ENCODE data around the gene CARMIL1. TPM values are rescaled to one million over a fixed set of nuclear protein-coding genes. Genes with fewer than 3 reads are reported as not detected.

The CARMIL1 gene
- polyA plus RNA-seq, 1 of the 3 experiments (the other 2 are of a cell fraction), result 1.7 TPM

- TF ChIP-seq REST (IDR thresholded peaks at IDR 0.05; ENCODE audit: low read depth, low read length), result no peak
Measured at GRCh38 chr6:25237579-25237978, 41.6 kb upstream of the CARMIL1 start (continued).

GRCh38 chr6:25239059-25239458 is 40.1 kb upstream of the CARMIL1 start:
- H3K9ac ChIP-seq, result no peak overlapping the region
- POLR2A ChIA-PET, result no interaction called here
- H3K4me2 ChIP-seq, result no peak overlapping the region

More at GRCh38 chr6:25239059-25239458, 40.1 kb upstream of the CARMIL1 start:
- no peak for DNase-seq
- Histone ChIP-seq H3K27me3 (ENCODE audit: insufficient read depth) (no peaks in the 10 kb centered on the region), H3K4me1 (ENCODE audit: control insufficient read depth in 1 of 2, insufficient read depth in 2 of 2, low read depth in 1 of 2, low read length in 1 of 2) (peaks cover 0 to 3% of the 10 kb centered on the region in 2 experiments; a peak in 1 of 4 replicates), H3K27ac (ENCODE audit: low read depth in 2 of 2, low read length in 1 of 2) (peak overlapping the region in 1 of 2 experiments; percentile 22; a peak in 1 of 4 replicates), H3F3A (replicated peaks; ENCODE audit: insufficient read depth) (peaks cover 5% of the 10 kb centered on the region), H3K4me3 (ENCODE audit: low read depth in 2 of 2, low read length in 1 of 2) (no peak overlapping the region), H3K79me2 (ENCODE audit: insufficient read depth) (no peaks in the 10 kb centered on the region), H4K20me1 (ENCODE audit: insufficient read depth) (no peaks in the 10 kb centered on the region), H3K36me3 (replicated peaks in 1 of 2; ENCODE audit: control insufficient read depth in 1 of 2, insufficient read depth in 2 of 2, low read length in 1 of 2) (no peaks in the 10 kb centered on the region), H3K9me2 (no peaks in the 10 kb centered on the region), H3K9me3 (no peaks in the 10 kb centered on the region), H2AFZ (ENCODE audit: low read depth) (no peak overlapping the region)
- CTCF ChIA-PET, result interaction anchor here (0.7 to 1.1 kb wide), 5 partner anchors 13 to 509 kb away, joined by 3 to 4 read pairs (median 3); no protein-coding TSS in a partner anchor
- TF ChIP-seq NFIC (IDR thresholded peaks at IDR 0.05; ENCODE audit: borderline replicate concordance) (peak; percentile 55; the same call in 1 of the 2 replicates), NRF1 (IDR thresholded peaks at IDR 0.05; ENCODE audit: low read depth, low read length) (no peak), TEAD4 (IDR thresholded peaks at IDR 0.05; ENCODE audit: borderline replicate concordance, insufficient read depth) (peak; percentile 31; the same call in 1 of the 2 replicates), JUND (IDR thresholded peaks at IDR 0.05) (peak; percentile 36; the same call in 1 of the 2 replicates), GATA2 (CRISPR knock-in tag; IDR thresholded peaks at IDR 0.05) (no peak), MAX (IDR thresholded peaks at IDR 0.05; ENCODE audit: low read depth) (no peak), PBX3 (IDR thresholded peaks at IDR 0.05) (peak; percentile 58), SIN3A (IDR thresholded peaks at IDR 0.05; ENCODE audit: borderline replicate concordance, low read depth, low read length) (no peak), REST (IDR thresholded peaks at IDR 0.05; ENCODE audit: low read depth, low read length) (no peak), TCF12 (IDR thresholded peaks at IDR 0.05) (peak; percentile 82), EP300 (IDR thresholded peaks at IDR 0.05; ENCODE audit: borderline replicate concordance in 1 of 2, low read depth in 1 of 2, low read length in 1 of 2) (0 out of 4 replicates have a peak, but pooled peaks of 1 of the 2 experiments have one; percentile 18), SMC3 (IDR thresholded peaks at IDR 0.05; ENCODE audit: low read depth, low read length) (no peak)
